SK-N-SH (cell line): ENCODE results near the gene KRT28. TPM values are rescaled to one million over a fixed set of nuclear protein-coding genes. Genes with fewer than 3 reads are reported as not detected.

ENCODE experiments used
- CTCF ChIA-PET: fragments of 300-600, 350-600 bp; formaldehyde crosslinking; extraction: SDS; loops from one replicate; lab custom pipeline; 2021; lab: Yijun Ruan, JAX
- POLR2A ChIA-PET: fragments of 350-600 bp; sonication (Branson Sonifier 250); formaldehyde crosslinking; extraction: SDS; loops from one replicate; lab custom pipeline; 2020; ENCODE audit warnings: antibody characterized with exemption, inconsistent platforms; lab: Yijun Ruan, JAX
- DNase-seq: peaks from one replicate; pipeline ENCODE4 v3.0.0; 2012
- H2AFZ ChIP-seq: fragments of 200-600 bp; sonication (generic); 2 replicates; pipeline ENCODE4 v1.8.1; 2016; ENCODE audit warnings: antibody characterized with exemption, mild to moderate bottlenecking, low read depth
- H3F3A ChIP-seq: fragments of 200-600 bp; sonication (generic); replicated peaks from 2 replicates; pipeline ENCODE3; 2016; ENCODE audit warnings: antibody characterized with exemption, mild to moderate bottlenecking; ENCODE audit not compliant: insufficient read depth
- H3K27ac ChIP-seq, 2 experiments: fragments of 200-500 bp in 1 of 2; fragments of 200-600 bp in 1 of 2; sonication (Bioruptor generic) in 1 of 2; sonication (generic), shearing (Covaris generic) in 1 of 2; 2 replicates each; pipeline versions ENCODE4 v1.5.1 to v1.6.1; 2014 to 2016; ENCODE audit warnings: low read depth in 2 of 2, inconsistent platforms in 1 of 2, low read length in 1 of 2, mild to moderate bottlenecking in 1 of 2, mixed read lengths in 1 of 2
- H3K27me3 ChIP-seq: fragments of 200-600 bp; sonication (generic), shearing (Covaris generic); 2 replicates; pipeline ENCODE4 v1.6.1; 2016; ENCODE audit warnings: mixed run types; ENCODE audit not compliant: insufficient read depth
- H3K36me3 ChIP-seq, 2 experiments: fragments of 200-500 bp in 1 of 2; fragments of 200-600 bp in 1 of 2; sonication (Bioruptor generic) in 1 of 2; sonication (generic) in 1 of 2; replicated peaks in 1 of 2; 2 replicates each; pipeline versions ENCODE3 to v1.5.1; 2014 to 2016; ENCODE audit warnings: low read length in 1 of 2, mild to moderate bottlenecking in 1 of 2; ENCODE audit not compliant: insufficient read depth in 2 of 2, control insufficient read depth in 1 of 2
- H3K4me1 ChIP-seq, 2 experiments: fragments of 200-500 bp in 1 of 2; fragments of 200-600 bp in 1 of 2; sonication (Bioruptor generic) in 1 of 2; sonication (generic), shearing (Covaris generic) in 1 of 2; 2 replicates each; pipeline versions ENCODE4 v1.5.1 to v1.6.1; 2014 to 2016; ENCODE audit warnings: low read depth in 1 of 2, low read length in 1 of 2, mixed run types in 1 of 2; ENCODE audit not compliant: insufficient read depth in 2 of 2, control insufficient read depth in 1 of 2
- H3K4me2 ChIP-seq: fragments of 200-600 bp; sonication (generic), shearing (Covaris generic); 2 replicates; pipeline ENCODE4 v1.6.1; 2017; ENCODE audit warnings: mixed run types
- H3K4me3 ChIP-seq, 2 experiments: fragments of 200-500 bp in 1 of 2; fragments of 200-600 bp in 1 of 2; sonication (Bioruptor generic) in 1 of 2; sonication (generic), shearing (Covaris generic) in 1 of 2; 2 replicates each; pipeline versions ENCODE4 v1.5.1 to v1.8.1; 2014 to 2016; ENCODE audit warnings: low read depth in 2 of 2, inconsistent platforms in 1 of 2, low read length in 1 of 2, mild to moderate bottlenecking in 1 of 2, mixed read lengths in 1 of 2, moderate library complexity in 1 of 2
- H3K79me2 ChIP-seq: fragments of 200-600 bp; sonication (generic); 2 replicates; pipeline ENCODE4 v1.8.1; 2017; ENCODE audit warnings: mild to moderate bottlenecking; ENCODE audit not compliant: insufficient read depth
- H3K9ac ChIP-seq: fragments of 200-600 bp; sonication (generic); 2 replicates; pipeline ENCODE4 v1.6.1; 2017; ENCODE audit warnings: mixed run types
- H3K9me2 ChIP-seq: fragments of 200-600 bp; sonication (generic); 2 replicates; pipeline ENCODE4 v1.6.1; 2017; ENCODE audit warnings: mixed run types
- H3K9me3 ChIP-seq: fragments of 200-600 bp; sonication (generic); 2 replicates; pipeline ENCODE4 v1.6.1; 2017; ENCODE audit warnings: mixed run types, mild to moderate bottlenecking, moderate library complexity
- H4K20me1 ChIP-seq: fragments of 200-600 bp; sonication (generic); 2 replicates; pipeline ENCODE4 v1.6.1; 2017; ENCODE audit warnings: mild to moderate bottlenecking, mixed run types; ENCODE audit not compliant: insufficient read depth
- CHD2 ChIP-seq: fragments of 150-350 bp; IDR thresholded peaks from 2 replicates; pipeline ENCODE4 v1.6.1; 2018; ENCODE audit warnings: low read length; ENCODE audit not compliant: partially characterized antibody
- FOXJ3 ChIP-seq: sonication (generic); formaldehyde crosslinking; IDR thresholded peaks from 2 replicates; pipeline ENCODE4 v1.5.1; 2020; ENCODE audit warnings: mild to moderate bottlenecking, missing genetic modification reagents
- FOXM1 ChIP-seq: IDR thresholded peaks from 2 replicates; pipeline ENCODE4 v1.4.0; 2012; ENCODE audit warnings: low read depth, mild to moderate bottlenecking
- JUND ChIP-seq: IDR thresholded peaks from 2 replicates; pipeline ENCODE4 v1.4.0; 2012
- NRF1 ChIP-seq: IDR thresholded peaks from 2 replicates; pipeline ENCODE4 v1.6.1; 2012; ENCODE audit warnings: low read depth, mild to moderate bottlenecking, low read length
- PBX3 ChIP-seq: IDR thresholded peaks from 2 replicates; pipeline ENCODE4; 2012
- RAD21 ChIP-seq: IDR thresholded peaks from 2 replicates; pipeline ENCODE4 v1.6.1; 2012; ENCODE audit warnings: mild to moderate bottlenecking, low read length
- REST ChIP-seq: IDR thresholded peaks from 2 replicates; pipeline ENCODE4 v1.6.1; 2012; ENCODE audit warnings: mild to moderate bottlenecking, low read depth, low read length, moderate library complexity
- RFX5 ChIP-seq: IDR thresholded peaks from 2 replicates; pipeline ENCODE4 v1.6.1; 2012; ENCODE audit warnings: mild to moderate bottlenecking, improper control_type of control experiment, low read length
- RXRA ChIP-seq: IDR thresholded peaks from 2 replicates; pipeline ENCODE4 v1.4.0; 2012; ENCODE audit warnings: low read depth, mild to moderate bottlenecking, borderline replicate concordance
- TAF1 ChIP-seq: IDR thresholded peaks from 2 replicates; pipeline ENCODE4 v1.6.1; 2012; ENCODE audit warnings: low read depth, mild to moderate bottlenecking, low read length, moderate library complexity, borderline replicate concordance
- TCF12 ChIP-seq: IDR thresholded peaks from 2 replicates; pipeline ENCODE4 v1.4.0; 2012
- USF2 ChIP-seq: fragments of 150-350 bp; IDR thresholded peaks from 2 replicates; pipeline ENCODE4 v1.6.1; 2017; ENCODE audit warnings: antibody characterized with exemption, low read length, low read depth, borderline replicate concordance
- YY1 ChIP-seq: IDR thresholded peaks from 2 replicates; pipeline ENCODE4 v1.4.0; 2012; ENCODE audit warnings: low read depth, mild to moderate bottlenecking
- WGBS: methylation state at CpG from one replicate; pipeline ENCODE4 v1.1.6; 2017; ENCODE audit warnings: low lambda C conversion rate; 5-methylcytosine and 5-hydroxymethylcytosine counted together
- polyA plus RNA-seq, 3 experiments: library from polyadenylated mRNA; depleted of rRNA; stranded (reverse); fragments of >200 nt; gene quantifications; 2 replicates each; pipeline ENCODE4 v1.2.3, GENCODE V29; 2012

Gene KRT28
- polyA plus RNA-seq, 1 of the 3 experiments (the other 2 are of a cell fraction) = not detected

GRCh38 chr17:40832840-40833239, 33.1 kb upstream of the KRT28 start:
- H3K27me3 ChIP-seq = no peaks in the 10 kb centered on the region
- ChIA-PET CTCF (interaction anchor here (1.0 to 1.4 kb wide), 4 partner anchors 716 to 833 kb away, joined by 3 to 4 read pairs (median 3); no protein-coding TSS in a partner anchor), POLR2A (no interaction called here)
- H3K9ac ChIP-seq = no peak overlapping the region
- no peak overlapping the region for H3K4me3 ChIP-seq
- no peaks in the 10 kb centered on the region for H3K4me1 ChIP-seq
- no peak for TF ChIP-seq NRF1
- TF ChIP-seq RFX5 = no peak
- no peak for TF ChIP-seq RAD21
- no peak for TF ChIP-seq USF2
- no peak for TF ChIP-seq FOXJ3 (CRISPR knock-in tag)
- H2AFZ ChIP-seq = no peak overlapping the region
- H4K20me1 ChIP-seq = no peaks in the 10 kb centered on the region
- no peaks in the 10 kb centered on the region for H3K9me3 ChIP-seq
- no peak overlapping the region for H3K4me2 ChIP-seq
- H3F3A ChIP-seq = no peaks in the 10 kb centered on the region
- no peak for DNase-seq
- 97% methylated on average over 3 of the region's 3 CpGs for WGBS
- H3K36me3 ChIP-seq = peaks cover 0 to 5% of the 10 kb centered on the region in 2 experiments
- no peak overlapping the region for H3K27ac ChIP-seq
- no peaks in the 10 kb centered on the region for H3K9me2 ChIP-seq
- H3K79me2 ChIP-seq = no peaks in the 10 kb centered on the region

- Histone ChIP-seq H3K4me1 (no peaks in the 10 kb centered on the region), H3K9ac (no peak overlapping the region), H3K9me2 (no peaks in the 10 kb centered on the region), H4K20me1 (no peaks in the 10 kb centered on the region), H3K9me3 (no peaks in the 10 kb centered on the region), H3F3A (no peaks in the 10 kb centered on the region), H3K27me3 (no peaks in the 10 kb centered on the region), H3K79me2 (no peaks in the 10 kb centered on the region), H2AFZ (no peak overlapping the region), H3K4me3 (no peak overlapping the region), H3K27ac (no peak overlapping the region), H3K36me3 (peaks cover 0 to 5% of the 10 kb centered on the region in 2 experiments), H3K4me2 (no peak overlapping the region)
- CTCF ChIA-PET = no interaction called here
- no peak for DNase-seq
- TF ChIP-seq RXRA (no peak), TCF12 (no peak), TAF1 (no peak), CHD2 (no peak)
- POLR2A ChIA-PET = no interaction called here
- WGBS = 36% methylated on average over 2 of the region's 2 CpGs
These were observed 30.5 kb upstream of the KRT28 start for GRCh38 chr17:40830085-40830776.

GRCh38 chr17:40828454-40829044, 28.8 kb upstream of the KRT28 start:
- Histone ChIP-seq H3K36me3 (no peaks in the 10 kb centered on the region), H3K4me3 (no peak overlapping the region), H3K27ac (no peak overlapping the region), H3K27me3 (no peaks in the 10 kb centered on the region), H3K9me2 (no peaks in the 10 kb centered on the region), H3K4me1 (no peaks in the 10 kb centered on the region), H3K4me2 (no peak overlapping the region), H4K20me1 (no peaks in the 10 kb centered on the region), H2AFZ (no peak overlapping the region), H3F3A (no peaks in the 10 kb centered on the region), H3K79me2 (no peaks in the 10 kb centered on the region), H3K9me3 (no peaks in the 10 kb centered on the region), H3K9ac (no peak overlapping the region)
- POLR2A ChIA-PET = no interaction called here
- DNase-seq = no peak
- whole genome bisulfite sequencing = 90% methylated on average over 4 of the region's 4 CpGs
- CTCF ChIA-PET = no interaction called here
- no peak for TF ChIP-seq FOXJ3 (CRISPR knock-in tag)
- TF ChIP-seq TAF1 = no peak
- no peak for TF ChIP-seq REST
- no peak for TF ChIP-seq NRF1
- TF ChIP-seq YY1 = no peak
- no peak for TF ChIP-seq TCF12
- TF ChIP-seq FOXM1 = no peak
- TF ChIP-seq JUND = no peak
- no peak for TF ChIP-seq CHD2
- TF ChIP-seq PBX3 = no peak
